Body of pancreas (tissue), 4 donors: ENCODE data around the gene ERCC8. TPM values are rescaled to one million over a fixed set of nuclear protein-coding genes. Genes with fewer than 3 reads are reported as not detected.
A peak's percentile ranks its signal among the peaks of the same experiment; 100 is the strongest.

Experiments
- ATAC-seq: fragments of 150-250 bp; one replicate; pipeline ENCODE4 v1.9.1; 2016
- DNase-seq, 4 donors: peaks; one replicate each; pipeline ENCODE4 v3.0.0-alpha.2; 2019
- H3K27ac ChIP-seq, 4 donors: fragments of 200-600 bp; sonication (generic); 1 replicate in 3 of 4; 2 replicates in 1 of 4; pipeline versions ENCODE4 v1.5.1 to v1.6.1; 2016 to 2019; ENCODE audit warnings: mild to moderate bottlenecking in 1 of 4, mixed read lengths in 1 of 4, moderate library complexity in 1 of 4
- H3K27me3 ChIP-seq, 2 donors: fragments of 200-600 bp; sonication (generic); one replicate each; pipeline ENCODE4 v1.6.0; 2016; ENCODE audit warnings: mild to moderate bottlenecking in 1 of 2
- H3K36me3 ChIP-seq, 2 donors: fragments of 200-600 bp; sonication (generic); replicated peaks in 1 of 2; 2 replicates each; pipeline ENCODE4 v1.5.1; 2016; ENCODE audit warnings: low read depth in 2 of 2; ENCODE audit not compliant: insufficient read depth in 1 of 2
- H3K4me1 ChIP-seq: fragments of 200-600 bp; sonication (generic); one replicate; pipeline ENCODE4 v1.6.0; 2016
- H3K4me3 ChIP-seq, 2 donors: fragments of 200-600 bp; sonication (generic); 1 replicate in 1 of 2; 2 replicates in 1 of 2; pipeline ENCODE4 v1.5.1; 2016 to 2019
- H3K9me3 ChIP-seq, 3 donors: fragments of 200-600 bp; sonication (generic); 1 replicate in 2 of 3; 2 replicates in 1 of 3; pipeline ENCODE4 v1.5.1; 2016
- POLR2A ChIP-seq, 3 donors: fragments of 450-650 bp; IDR thresholded peaks; one replicate each; pipeline ENCODE4 v1.6.1; 2016; ENCODE audit warnings: antibody characterized with exemption in 3 of 3, mild to moderate bottlenecking in 2 of 3
- WGBS, 2 donors: methylation state at CpG; one replicate each; pipeline ENCODE4 v1.1.5; 2017; 5-methylcytosine and 5-hydroxymethylcytosine counted together
- intact Hi-C: fragments of 100-400 bp; cut with DNase I; formaldehyde crosslinking; loops from one replicate; pipeline ENCODE4 v1.15.1; 2023
- total RNA-seq, 2 donors: library from RNA; depleted of rRNA; stranded (reverse); fragments of >200 nt; gene quantifications; one replicate each; pipeline ENCODE4 v1.1.0, GENCODE V29; 2016
- TF ChIP-seq, protein P1 (sequence below), 7 experiments: fragments of 450-650 bp in 4 of 7; fragments of 200-600 bp in 3 of 7; sonication (generic) in 3 of 7; IDR thresholded peaks; one replicate each; pipeline ENCODE4 v1.5.1; 2016 to 2019; ENCODE audit warnings: antibody characterized with exemption in 7 of 7

ERCC8 gene
- total RNA-seq, 2 donors from 2014 or later = 2.6 to 3.4 TPM

DNA sequence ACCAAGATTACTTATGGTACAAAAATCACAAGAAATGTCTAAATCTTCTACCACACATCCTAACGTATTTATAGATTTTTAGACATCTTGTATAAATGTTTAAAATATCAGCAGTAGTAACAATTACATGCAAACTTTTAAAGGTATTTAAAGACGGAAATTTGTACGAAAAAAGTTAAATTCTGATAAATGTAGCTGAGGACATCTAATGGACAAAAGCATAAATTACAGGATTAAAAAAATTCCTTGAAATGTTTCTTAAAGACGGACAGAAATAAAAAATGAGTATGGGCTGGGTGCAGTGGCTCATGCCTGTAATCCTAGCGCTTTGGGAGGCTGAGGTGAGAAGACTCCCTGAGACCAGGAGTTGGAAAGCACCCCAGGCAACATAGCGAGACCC, 15.8 kb downstream of the ERCC8 start:
- Histone ChIP-seq H3K36me3 (no peaks in the 10 kb centered on the region), H3K4me3 (no peak overlapping the region), H3K27ac (no peak overlapping the region), H3K4me1 (peaks cover 15% of the 10 kb centered on the region), H3K9me3 (no peaks in the 10 kb centered on the region), H3K27me3 (no peaks in the 10 kb centered on the region)
- DNase-seq (no peak), ATAC-seq (no peak)
- WGBS, 2 donors = 65 to 68% methylated on average over 6 of the region's 6 CpGs
- TF ChIP-seq, protein P1, sequence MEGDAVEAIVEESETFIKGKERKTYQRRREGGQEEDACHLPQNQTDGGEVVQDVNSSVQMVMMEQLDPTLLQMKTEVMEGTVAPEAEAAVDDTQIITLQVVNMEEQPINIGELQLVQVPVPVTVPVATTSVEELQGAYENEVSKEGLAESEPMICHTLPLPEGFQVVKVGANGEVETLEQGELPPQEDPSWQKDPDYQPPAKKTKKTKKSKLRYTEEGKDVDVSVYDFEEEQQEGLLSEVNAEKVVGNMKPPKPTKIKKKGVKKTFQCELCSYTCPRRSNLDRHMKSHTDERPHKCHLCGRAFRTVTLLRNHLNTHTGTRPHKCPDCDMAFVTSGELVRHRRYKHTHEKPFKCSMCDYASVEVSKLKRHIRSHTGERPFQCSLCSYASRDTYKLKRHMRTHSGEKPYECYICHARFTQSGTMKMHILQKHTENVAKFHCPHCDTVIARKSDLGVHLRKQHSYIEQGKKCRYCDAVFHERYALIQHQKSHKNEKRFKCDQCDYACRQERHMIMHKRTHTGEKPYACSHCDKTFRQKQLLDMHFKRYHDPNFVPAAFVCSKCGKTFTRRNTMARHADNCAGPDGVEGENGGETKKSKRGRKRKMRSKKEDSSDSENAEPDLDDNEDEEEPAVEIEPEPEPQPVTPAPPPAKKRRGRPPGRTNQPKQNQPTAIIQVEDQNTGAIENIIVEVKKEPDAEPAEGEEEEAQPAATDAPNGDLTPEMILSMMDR (IDR thresholded peaks at IDR 0.05) = peak in 4 of 7 experiments; percentile 16 to 33 (median 30)
- TF ChIP-seq POLR2A (IDR thresholded peaks at IDR 0.05) = no peak
- intact Hi-C loops = no loop called here

DNA sequence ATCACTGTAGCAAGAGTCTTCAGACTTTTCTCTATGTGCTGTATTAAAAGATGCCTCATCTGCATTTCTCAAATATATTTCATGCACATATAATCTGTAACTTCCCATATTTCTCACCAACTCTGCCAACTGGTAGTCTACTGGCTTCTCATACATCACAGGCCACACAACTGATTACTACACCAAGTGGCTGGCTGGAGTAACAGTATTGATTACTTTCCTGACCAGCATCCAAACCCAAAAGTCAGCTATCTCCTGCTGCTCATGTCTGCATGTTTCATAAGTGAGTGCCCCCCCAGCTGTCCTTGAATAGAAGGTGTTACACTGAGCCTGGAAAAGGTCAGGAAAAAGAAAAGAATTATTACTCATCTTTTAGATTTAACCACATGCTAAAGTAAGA, 17.4 kb downstream of the ERCC8 start:
- H3K9me3 ChIP-seq = no peaks in the 10 kb centered on the region
- H3K4me1 ChIP-seq = peaks cover 15% of the 10 kb centered on the region
- no peak for TF ChIP-seq POLR2A (IDR thresholded peaks at IDR 0.05)
- TF ChIP-seq, protein P1 (IDR thresholded peaks at IDR 0.05) = no peak
- H3K27me3 ChIP-seq = no peaks in the 10 kb centered on the region
- intact Hi-C loops = no loop called here
- no peak for ATAC-seq
- H3K4me3 ChIP-seq = no peak overlapping the region
- no peaks in the 10 kb centered on the region for H3K36me3 ChIP-seq
- DNase-seq = peak in 1 of 4 donors; percentile 9
- no peak overlapping the region for H3K27ac ChIP-seq

DNA sequence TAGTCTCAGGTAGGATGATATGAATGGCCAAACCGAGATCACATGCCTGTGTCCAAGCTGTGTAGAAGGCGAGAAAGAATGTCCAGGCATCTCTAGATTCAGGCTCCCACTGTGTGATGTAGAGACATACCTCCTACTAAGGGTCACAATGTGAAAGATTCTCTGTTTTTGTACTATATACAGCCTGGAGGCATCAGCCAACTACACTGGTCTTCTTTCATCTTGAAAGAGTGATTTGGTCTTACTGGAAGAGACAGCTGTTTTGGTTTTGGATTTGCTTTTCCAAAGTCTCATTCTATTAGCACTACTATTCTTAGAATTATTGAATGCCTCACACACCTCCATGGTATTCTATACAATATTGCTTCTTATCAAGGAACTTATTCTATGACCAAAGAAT, 26.4 kb downstream of the ERCC8 start:
- Histone ChIP-seq H3K27me3 (no peaks in the 10 kb centered on the region), H3K9me3 (no peaks in the 10 kb centered on the region), H3K27ac (no peak overlapping the region), H3K36me3 (no peaks in the 10 kb centered on the region), H3K4me3 (no peak overlapping the region), H3K4me1 (no peaks in the 10 kb centered on the region)
- intact Hi-C loops = no loop called here
- ATAC-seq (no peak), DNase-seq (no peak)
- TF ChIP-seq, protein P1 (IDR thresholded peaks at IDR 0.05) = no peak
- TF ChIP-seq POLR2A (IDR thresholded peaks at IDR 0.05) = no peak
- 93 to 97% methylated on average over 2 of the region's 2 CpGs for WGBS, 2 donors

DNA sequence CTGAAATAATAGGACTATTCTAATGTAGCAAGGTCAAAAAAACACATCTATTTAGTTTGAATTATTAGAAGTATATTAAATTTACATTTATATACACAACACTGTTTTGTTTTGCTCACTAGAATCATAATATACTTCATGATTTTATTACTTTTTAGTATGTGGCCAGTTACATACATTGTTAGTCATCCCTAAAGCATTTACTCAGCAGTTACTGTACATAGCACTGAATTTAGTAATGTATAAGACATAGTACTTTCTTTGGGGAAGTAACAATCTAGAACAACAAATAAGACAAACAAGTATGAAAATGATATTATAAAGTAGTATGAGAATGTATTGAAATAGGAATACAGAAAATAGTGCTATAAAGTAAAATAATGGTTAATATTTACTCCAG, 28.2 kb downstream of the ERCC8 start:
- no peak for TF ChIP-seq POLR2A (IDR thresholded peaks at IDR 0.05)
- TF ChIP-seq, protein P1 (IDR thresholded peaks at IDR 0.05) = no peak
- no peaks in the 10 kb centered on the region for H3K4me1 ChIP-seq
- DNase-seq (no peak), ATAC-seq (no peak)
- no peaks in the 10 kb centered on the region for H3K9me3 ChIP-seq
- no peaks in the 10 kb centered on the region for H3K27me3 ChIP-seq
- no peak overlapping the region for H3K27ac ChIP-seq
- H3K4me3 ChIP-seq = no peak overlapping the region
- no peaks in the 10 kb centered on the region for H3K36me3 ChIP-seq
- intact Hi-C loops = no loop called here

DNA sequence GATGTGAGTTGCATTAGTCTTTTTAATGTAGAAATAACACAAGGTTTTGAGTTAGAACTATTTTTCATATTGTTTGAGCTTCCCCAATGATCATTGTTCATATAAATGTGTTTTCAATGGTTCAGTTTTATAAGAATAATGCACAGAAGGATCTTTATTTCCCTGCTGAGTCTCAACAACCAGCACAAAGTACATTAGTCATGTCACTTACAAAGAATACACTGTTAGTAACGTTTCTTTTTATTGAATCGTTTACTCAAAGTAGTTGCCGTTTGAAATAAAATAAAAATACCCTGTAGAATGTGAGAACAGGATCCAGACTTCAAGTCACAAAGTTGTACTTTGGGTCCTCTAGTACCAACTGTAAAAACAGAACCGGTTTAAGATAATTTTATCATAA, 41.5 kb downstream of the ERCC8 start:
- DNase-seq (no peak), ATAC-seq (no peak)
- peaks cover 0 to 2% of the 10 kb centered on the region in 2 donors for H3K36me3 ChIP-seq
- H3K27ac ChIP-seq = no peak overlapping the region
- intact Hi-C loops = no loop called here
- H3K27me3 ChIP-seq = no peaks in the 10 kb centered on the region
- no peak overlapping the region for H3K4me3 ChIP-seq
- H3K4me1 ChIP-seq = no peaks in the 10 kb centered on the region
- WGBS, 2 donors = 57 to 64% methylated on average over 4 of the region's 4 CpGs
- TF ChIP-seq, protein P1 (IDR thresholded peaks at IDR 0.05) = no peak
- no peak for TF ChIP-seq POLR2A (IDR thresholded peaks at IDR 0.05)
- no peaks in the 10 kb centered on the region for H3K9me3 ChIP-seq
